K562 (cell line): ENCODE results near the gene ZFP64. TPM values are rescaled to one million over a fixed set of nuclear protein-coding genes. Genes with fewer than 3 reads are reported as not detected.

Experiments
- ATAC-seq: fragments of 200-7000 bp; cut with Tn5 transposase; 3 replicates; pipeline ENCODE4 v1.9.1; 2020; ENCODE audit warnings: moderate library complexity
- BruUV-seq: library from RNA; stranded (reverse); fragments of 400-500 nt; replicated peaks from 2 replicates; lab custom pipeline; 2021; lab: Mats Ljungman, UMichigan
- CTCF ChIA-PET: fragments of 300-600 bp; formaldehyde crosslinking; extraction: SDS; loops from one replicate; lab custom pipeline; 2021; ENCODE audit warnings: low intra/inter-chr PET ratio; lab: Yijun Ruan, JAX
- POLR2A ChIA-PET: fragments of 300-600, 350-650 bp; sonication (Branson Sonifier 250); formaldehyde crosslinking; extraction: SDS; loops from one replicate; lab custom pipeline; 2021; ENCODE audit warnings: antibody characterized with exemption, inconsistent platforms; lab: Yijun Ruan, JAX
- DNase-seq, 4 experiments: peaks; one replicate each; pipeline versions ENCODE4 v3.0.0 to v3.0.0-alpha.2; 2011 to 2018; ENCODE audit warnings: low spot score in 3 of 4, mixed read lengths in 3 of 4; ENCODE audit errors: extremely low read depth in 1 of 4
- FAIRE-seq: peaks from 2 replicates; lab custom pipeline; 2011; peaks lifted over from hg19 to GRCh38; lab: Jason Lieb, UNC
- H2AFZ ChIP-seq: 2 replicates; pipeline ENCODE4 v1.6.0; 2011; ENCODE audit warnings: low read depth, low read length, control low read depth, inconsistent platforms
- H3K27ac ChIP-seq: fragments of 200-600 bp; 3 replicates; pipeline ENCODE4 v1.8.0; 2011; ENCODE audit warnings: low read depth, mild to moderate bottlenecking, control low read depth, inconsistent platforms, low read length, moderate library complexity, mixed read lengths; ENCODE audit errors: extremely low read depth
- H3K27me3 ChIP-seq, 2 experiments: fragments of 300-600 bp in 1 of 2; 2 replicates in 1 of 2; 3 replicates in 1 of 2; pipeline versions ENCODE4 v1.6.0 to v1.8.0; 2011; ENCODE audit warnings: inconsistent platforms in 2 of 2, low read length in 2 of 2, mild to moderate bottlenecking in 1 of 2, mixed read lengths in 1 of 2, moderate library complexity in 1 of 2; ENCODE audit not compliant: control insufficient read depth in 2 of 2, insufficient read depth in 2 of 2
- H3K36me3 ChIP-seq: fragments of 300-600 bp; 3 replicates; pipeline ENCODE4 v1.8.0; 2011; ENCODE audit warnings: mild to moderate bottlenecking, low read length, inconsistent platforms; ENCODE audit not compliant: control insufficient read depth, insufficient read depth
- H3K4me1 ChIP-seq, 2 experiments: fragments of 200-600 bp in 1 of 2; replicated peaks in 1 of 2; 2 replicates in 1 of 2; 3 replicates in 1 of 2; pipeline versions ENCODE4 v1.5.1 to v1.8.0; 2011; ENCODE audit warnings: inconsistent platforms in 2 of 2, low read length in 2 of 2, mild to moderate bottlenecking in 1 of 2, mixed read lengths in 1 of 2, moderate library complexity in 1 of 2; ENCODE audit not compliant: control insufficient read depth in 2 of 2, insufficient read depth in 2 of 2
- H3K4me2 ChIP-seq: 2 replicates; pipeline ENCODE4 v1.6.1; 2011; ENCODE audit warnings: low read length, control low read depth, inconsistent platforms, mixed read lengths; ENCODE audit not compliant: insufficient read depth
- H3K4me3 ChIP-seq: fragments of 200-600 bp; sonication (generic), shearing (Covaris generic); 2 replicates; pipeline ENCODE4 v1.5.1; 2016; ENCODE audit warnings: control low read depth, inconsistent platforms
- H3K79me2 ChIP-seq: fragments of 200-600 bp; 3 replicates; pipeline ENCODE4 v1.8.0; 2011; ENCODE audit warnings: low read length, inconsistent platforms; ENCODE audit not compliant: control insufficient read depth, insufficient read depth
- H3K9ac ChIP-seq, 2 experiments: 2 replicates each; pipeline versions ENCODE4 v1.6.0 to v1.6.1; 2011; ENCODE audit warnings: low read depth in 2 of 2, low read length in 2 of 2, control low read depth in 1 of 2, inconsistent platforms in 1 of 2, mild to moderate bottlenecking in 1 of 2, mixed read lengths in 1 of 2; ENCODE audit not compliant: insufficient read depth in 1 of 2
- H3K9me1 ChIP-seq: one replicate; pipeline ENCODE4 v1.6.0; 2011; ENCODE audit warnings: inconsistent platforms, mild to moderate bottlenecking, low read length, moderate library complexity; ENCODE audit not compliant: control insufficient read depth, insufficient read depth
- H3K9me3 ChIP-seq: replicated peaks from 2 replicates; pipeline ENCODE4 v1.5.1; 2011; ENCODE audit warnings: low read depth, low read length, inconsistent platforms; ENCODE audit not compliant: control insufficient read depth, insufficient read depth
- H4K20me1 ChIP-seq: replicated peaks from 2 replicates; pipeline ENCODE4 v1.6.1; 2011; ENCODE audit warnings: low read length, inconsistent platforms, mixed read lengths; ENCODE audit not compliant: control insufficient read depth, insufficient read depth
- ETS1 ChIP-seq: conservative IDR thresholded peaks from 2 replicates; pipeline ENCODE4 v1.6.1; 2011; ENCODE audit warnings: low read depth, mild to moderate bottlenecking, low read length; ENCODE audit not compliant: control insufficient read depth
- ID3 ChIP-seq, 2 experiments: fragments of 250-450 bp in 1 of 2; fragments of 450-650 bp in 1 of 2; sonication (Bioruptor Pico) in 1 of 2; IDR thresholded peaks; 2 replicates each; pipeline versions ENCODE4 v1.6.1 to v1.8.0; 2016 to 2021; ENCODE audit warnings: mild to moderate bottlenecking in 2 of 2, moderate library complexity in 2 of 2, missing compliant biosample characterization in 1 of 2, missing genetic modification characterization in 1 of 2
- ILK ChIP-seq: fragments of 450-650 bp; IDR thresholded peaks from 2 replicates; pipeline ENCODE4 v1.6.1; 2016; ENCODE audit warnings: missing genetic modification characterization, low read depth, mild to moderate bottlenecking, missing compliant biosample characterization, moderate library complexity, borderline replicate concordance
- KAT8 ChIP-seq: fragments of 450-650 bp; IDR thresholded peaks from 2 replicates; pipeline ENCODE4 v1.6.1; 2016; ENCODE audit warnings: low read depth, mild to moderate bottlenecking
- LARP7 ChIP-seq: fragments of 450-650 bp; IDR thresholded peaks from 2 replicates; pipeline ENCODE4 v1.6.1; 2016
- LCOR ChIP-seq: sonication (generic); formaldehyde crosslinking; IDR thresholded peaks from 2 replicates; pipeline ENCODE4 v1.8.0; 2022; ENCODE audit warnings: mild to moderate bottlenecking, missing genetic modification reagents
- MAFK ChIP-seq: IDR thresholded peaks from 2 replicates; pipeline ENCODE4 v1.6.1; 2011; ENCODE audit warnings: low read length, improper control_type of control experiment
- MCM2 ChIP-seq: fragments of 450-650 bp; IDR thresholded peaks from 2 replicates; pipeline ENCODE4 v1.6.1; 2017; ENCODE audit warnings: low read depth, mild to moderate bottlenecking
- MEIS2 ChIP-seq: fragments of 450-650 bp; IDR thresholded peaks from 2 replicates; pipeline ENCODE4 v1.6.1; 2014; ENCODE audit warnings: mild to moderate bottlenecking; ENCODE audit not compliant: partially characterized antibody
- NR2C2 ChIP-seq, 2 experiments: fragments of 200-800 bp in 1 of 2; sonication (Bioruptor generic) in 1 of 2; sonication (generic) in 1 of 2; formaldehyde crosslinking in 1 of 2; IDR thresholded peaks; 2 replicates each; pipeline versions ENCODE4 v1.6.1 to v1.8.0; 2016 to 2022; ENCODE audit warnings: mild to moderate bottlenecking in 1 of 2, missing compliant biosample characterization in 1 of 2, missing genetic modification characterization in 1 of 2, missing genetic modification reagents in 1 of 2
- PML ChIP-seq: IDR thresholded peaks from 2 replicates; pipeline ENCODE4 v1.6.1; 2012; ENCODE audit warnings: low read length, inconsistent platforms
- PTRF ChIP-seq: fragments of 450-650 bp; IDR thresholded peaks from 2 replicates; pipeline ENCODE4 v1.6.1; 2016; ENCODE audit warnings: mild to moderate bottlenecking, missing genetic modification characterization, missing compliant biosample characterization
- RBM39 ChIP-seq: fragments of 200-400 bp; formaldehyde crosslinking; optimal IDR thresholded peaks from 2 replicates; pipeline ENCODE3; 2018; ENCODE audit warnings: low read depth, low read length
- SIN3A ChIP-seq, 2 experiments: fragments of 150-350 bp in 1 of 2; IDR thresholded peaks; 2 replicates each; pipeline ENCODE4 v1.6.1; 2011 to 2016; ENCODE audit warnings: borderline replicate concordance in 2 of 2, low read depth in 2 of 2, low read length in 2 of 2, mild to moderate bottlenecking in 2 of 2, moderate library complexity in 2 of 2; ENCODE audit not compliant: control insufficient read depth in 1 of 2
- SMARCC2 ChIP-seq: fragments of 450-650 bp; IDR thresholded peaks from 2 replicates; pipeline ENCODE4 v1.6.1; 2017; ENCODE audit warnings: antibody characterized with exemption, moderate library complexity, mild to moderate bottlenecking, low read depth
- ZFX ChIP-seq: sonication (generic); formaldehyde crosslinking; IDR thresholded peaks from 2 replicates; pipeline ENCODE4 v1.8.0; 2022; ENCODE audit warnings: mild to moderate bottlenecking, missing genetic modification reagents, moderate library complexity
- ZNF395 ChIP-seq: fragments of 200-800 bp; sonication (Bioruptor generic); IDR thresholded peaks from 2 replicates; pipeline ENCODE4 v1.6.1; 2017; ENCODE audit warnings: missing genetic modification characterization, missing compliant biosample characterization
- ZNF444 ChIP-seq: fragments of 250-450 bp; sonication (Bioruptor Pico); IDR thresholded peaks from 2 replicates; pipeline ENCODE4 v1.4.0; 2020; ENCODE audit warnings: mild to moderate bottlenecking, moderate library complexity
- WGBS: fragments of 100-300 bp; shearing (Covaris generic); methylation state at CpG from one replicate; pipeline ENCODE4 v1.1.6; 2016; ENCODE audit warnings: low coverage, mixed read lengths; ENCODE audit not compliant: insufficient coverage; ENCODE audit errors: missing lambda C conversion rate; 5-methylcytosine and 5-hydroxymethylcytosine counted together
- in situ Hi-C: fragments of 300-500 bp; cut with MboI; formaldehyde crosslinking; loops from 4 replicates; pipeline ENCODE4 v1.15.0; 2018; ENCODE audit warnings: inconsistent platforms, mixed read lengths
- intact Hi-C: fragments of 100-400 bp; cut with micrococcal nuclease; formaldehyde crosslinking; loops from 2 replicates; pipeline ENCODE4 v1.14.2; 2022
- polyA plus RNA-seq, 8 experiments: library from polyadenylated mRNA; depleted of rRNA in 4 of 8; stranded (reverse) in 5 of 8; unstranded in 3 of 8; fragments of >200 nt; fragmentation: Nextera tagmentation in 2 of 8; fragmentation: Illumina TruSeq in 1 of 8; extraction: Ambion mirVana in 2 of 8; extraction: Trizol in 1 of 8; gene quantifications; 2 replicates each; pipeline versions ENCODE4 v1.2.1 to v1.2.3, GENCODE V29; 2011 to 2014; ENCODE audit warnings: inconsistent platforms in 1 of 8, missing spikeins in 1 of 8
- total RNA-seq, 7 experiments: library from RNA; depleted of rRNA in 6 of 7; stranded (reverse); fragments of >200 nt in 6 of 7; fragmentation: Illumina TruSeq in 2 of 7; extraction: Trizol in 2 of 7; gene quantifications; 2 replicates each; pipeline versions ENCODE4 v1.2.1 to v1.2.3, GENCODE V29; 2011 to 2021; ENCODE audit warnings: low replicate concordance in 1 of 7

The ZFP64 gene
- total and polyA plus RNA-seq, 9 of the 15 experiments (the other 6 are each of a cell fraction or from before 2014, with no cell fraction given) = 1.4 to 13.4 (median 7.0) TPM

- no peaks in the 10 kb centered on the region for H3K79me2 ChIP-seq
- WGBS = 21% methylated on average over 5 of the region's 5 CpGs
- no peak for TF ChIP-seq NR2C2 (CRISPR knock-in tag; IDR thresholded peaks at IDR 0.05)
- no peak for TF ChIP-seq NR2C2 (tag; IDR thresholded peaks at IDR 0.05)
- no peak for TF ChIP-seq PTRF (tag)
- TF ChIP-seq RBM39 = no peak
- no peak for TF ChIP-seq SMARCC2
- TF ChIP-seq ID3 (CRISPR knock-in tag; IDR thresholded peaks at IDR 0.05) = no peak
- no peak for TF ChIP-seq ID3 (tag; IDR thresholded peaks at IDR 0.05)
- TF ChIP-seq MEIS2 = no peak
- TF ChIP-seq ZNF444 (CRISPR knock-in tag) = no peak
- no peak for TF ChIP-seq LCOR
- no peak for TF ChIP-seq ILK (tag)
- no peak for TF ChIP-seq ZFX
- no peak for TF ChIP-seq MCM2
- no peak for TF ChIP-seq ETS1
- no peak for TF ChIP-seq LARP7
- TF ChIP-seq MAFK = no peak
- no peak for TF ChIP-seq SIN3A (IDR thresholded peaks at IDR 0.05; ENCODE audit: borderline replicate concordance in 2 of 2, control insufficient read depth in 1 of 2, low read depth in 2 of 2, low read length in 2 of 2)
- no peak for TF ChIP-seq ZNF395
- no peak for TF ChIP-seq PML
- no peak for TF ChIP-seq KAT8
- DNase-seq (no peak), ATAC-seq (no peak), FAIRE-seq (no peak)
- no peaks in the 10 kb centered on the region for H3K27me3 ChIP-seq
- H3K9me3 ChIP-seq = no peaks in the 10 kb centered on the region
- no TSS peak for BruUV-seq
- no peak overlapping the region for H2AFZ ChIP-seq
- no peak overlapping the region for H3K4me2 ChIP-seq
- in situ Hi-C loops (no loop called here), intact Hi-C loops (no loop called here)
- POLR2A ChIA-PET = interaction anchor here (0.6 kb wide), 1 partner anchor 482 kb away, joined by 3 read pairs; no protein-coding TSS in a partner anchor
- H3K27ac ChIP-seq = no peak overlapping the region
- H3K4me1 ChIP-seq = no peaks in the 10 kb centered on the region
- CTCF ChIA-PET = no interaction called here
- H3K4me3 ChIP-seq = no peak overlapping the region
- no peak overlapping the region for H3K9ac ChIP-seq
- no peaks in the 10 kb centered on the region for H4K20me1 ChIP-seq
- no peaks in the 10 kb centered on the region for H3K36me3 ChIP-seq
- H3K9me1 ChIP-seq = no peaks in the 10 kb centered on the region
Measured at GRCh38 chr20:52118696-52119095, 72.9 kb downstream of the ZFP64 start.
